ENCODE measurements around the gene UBD.

DNA sequence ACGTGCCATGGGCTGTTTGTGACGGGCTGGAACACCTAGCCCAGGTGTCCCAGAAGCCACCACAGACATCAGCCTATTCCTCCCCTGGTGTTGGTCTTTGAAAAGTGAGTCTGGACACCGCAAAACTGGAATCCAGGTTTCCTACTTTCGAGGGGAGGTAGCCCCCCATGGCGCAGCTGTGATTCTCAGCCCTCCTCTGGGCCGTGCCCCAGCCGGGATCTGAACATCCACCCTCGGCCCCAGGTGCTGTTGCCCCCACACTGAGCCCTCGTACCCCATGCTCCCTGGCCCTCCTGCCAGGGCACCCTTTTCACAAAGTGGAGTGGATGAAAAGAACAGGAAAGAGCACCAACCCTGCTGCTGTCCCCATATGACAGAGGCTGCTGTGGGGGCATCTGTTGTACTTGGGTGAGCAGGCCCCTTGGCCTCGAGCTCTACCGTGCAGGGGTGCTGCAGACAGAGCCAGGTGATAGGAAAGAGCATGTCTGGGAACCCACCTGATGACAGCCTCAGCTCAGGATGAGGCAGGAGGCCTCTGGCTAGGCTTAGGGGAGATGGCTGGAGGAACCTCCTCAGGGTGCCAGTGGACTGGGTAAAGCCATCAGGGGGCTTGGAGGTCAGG, 53.0 kb downstream of the UBD start:
- TF ChIP-seq, protein P1, sequence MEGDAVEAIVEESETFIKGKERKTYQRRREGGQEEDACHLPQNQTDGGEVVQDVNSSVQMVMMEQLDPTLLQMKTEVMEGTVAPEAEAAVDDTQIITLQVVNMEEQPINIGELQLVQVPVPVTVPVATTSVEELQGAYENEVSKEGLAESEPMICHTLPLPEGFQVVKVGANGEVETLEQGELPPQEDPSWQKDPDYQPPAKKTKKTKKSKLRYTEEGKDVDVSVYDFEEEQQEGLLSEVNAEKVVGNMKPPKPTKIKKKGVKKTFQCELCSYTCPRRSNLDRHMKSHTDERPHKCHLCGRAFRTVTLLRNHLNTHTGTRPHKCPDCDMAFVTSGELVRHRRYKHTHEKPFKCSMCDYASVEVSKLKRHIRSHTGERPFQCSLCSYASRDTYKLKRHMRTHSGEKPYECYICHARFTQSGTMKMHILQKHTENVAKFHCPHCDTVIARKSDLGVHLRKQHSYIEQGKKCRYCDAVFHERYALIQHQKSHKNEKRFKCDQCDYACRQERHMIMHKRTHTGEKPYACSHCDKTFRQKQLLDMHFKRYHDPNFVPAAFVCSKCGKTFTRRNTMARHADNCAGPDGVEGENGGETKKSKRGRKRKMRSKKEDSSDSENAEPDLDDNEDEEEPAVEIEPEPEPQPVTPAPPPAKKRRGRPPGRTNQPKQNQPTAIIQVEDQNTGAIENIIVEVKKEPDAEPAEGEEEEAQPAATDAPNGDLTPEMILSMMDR (conservative IDR thresholded peaks at IDR 0.05; ENCODE audit: low read length) = no peak
- TF ChIP-seq EZH2phosphoT487 (IDR thresholded peaks at IDR 0.05; ENCODE audit: borderline replicate concordance) = no peak

Measured in Loucy (cell line).